HPDE6-E6E7 (cell line): ENCODE results near the gene MAP2K3.
"Not testable (repeated sequence)": the region's sequence is repeated elsewhere in the genome, so short reads cannot be mapped to it uniquely, and the experiment has no call there.

Experiments
- DNase-seq: peaks from one replicate; pipeline ENCODE4 v3.0.0; 2011; ENCODE audit warnings: missing footprints; ENCODE audit errors: extremely low spot score

Gene MAP2K3

DNA sequence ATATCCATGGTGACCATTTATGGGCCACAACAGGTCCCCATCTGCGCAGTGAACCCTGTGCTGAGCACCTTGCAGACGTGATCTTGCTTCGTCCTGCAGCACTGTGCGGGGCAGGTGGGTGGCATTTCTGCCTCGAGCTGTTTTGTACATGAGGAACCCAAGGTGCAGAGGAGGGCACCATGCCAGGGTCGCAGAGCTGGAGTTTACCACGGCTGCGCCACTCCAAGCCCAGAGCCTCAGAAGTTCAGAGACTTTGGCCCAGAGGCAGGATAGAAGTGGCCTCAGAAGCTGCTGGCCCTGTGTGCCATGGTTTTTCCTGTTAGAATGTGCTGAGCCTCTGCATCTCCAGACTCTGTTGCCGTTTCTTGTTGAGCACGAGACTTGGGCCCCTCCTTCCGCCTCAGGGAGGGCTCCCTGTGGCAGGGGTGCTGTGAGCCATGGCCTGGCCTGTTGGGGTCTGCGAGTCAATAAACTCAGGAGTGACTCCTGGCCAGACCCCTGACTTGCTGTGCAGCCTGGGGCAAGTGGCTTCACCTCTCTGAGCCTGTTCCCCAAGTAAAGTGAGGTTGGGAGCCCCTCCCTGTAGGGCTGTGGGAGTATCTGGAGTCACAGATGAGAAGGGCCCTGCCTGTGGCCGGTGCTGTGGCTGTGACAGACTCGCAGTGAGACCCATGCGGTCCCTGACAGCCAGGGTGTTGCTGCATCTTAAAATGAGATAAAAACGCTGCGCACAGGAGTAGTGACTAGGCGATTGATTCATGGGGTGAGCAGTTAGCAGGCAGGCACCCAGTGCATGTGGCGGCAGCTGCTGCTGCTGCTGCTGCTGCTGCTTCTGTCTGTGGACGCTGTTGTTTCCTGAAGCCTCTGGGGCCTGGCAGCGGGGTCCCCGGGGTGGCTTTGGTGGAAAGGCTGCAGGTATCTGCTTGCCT is 11.8 kb downstream of the MAP2K3 start:
- no peak for DNase-seq

DNA sequence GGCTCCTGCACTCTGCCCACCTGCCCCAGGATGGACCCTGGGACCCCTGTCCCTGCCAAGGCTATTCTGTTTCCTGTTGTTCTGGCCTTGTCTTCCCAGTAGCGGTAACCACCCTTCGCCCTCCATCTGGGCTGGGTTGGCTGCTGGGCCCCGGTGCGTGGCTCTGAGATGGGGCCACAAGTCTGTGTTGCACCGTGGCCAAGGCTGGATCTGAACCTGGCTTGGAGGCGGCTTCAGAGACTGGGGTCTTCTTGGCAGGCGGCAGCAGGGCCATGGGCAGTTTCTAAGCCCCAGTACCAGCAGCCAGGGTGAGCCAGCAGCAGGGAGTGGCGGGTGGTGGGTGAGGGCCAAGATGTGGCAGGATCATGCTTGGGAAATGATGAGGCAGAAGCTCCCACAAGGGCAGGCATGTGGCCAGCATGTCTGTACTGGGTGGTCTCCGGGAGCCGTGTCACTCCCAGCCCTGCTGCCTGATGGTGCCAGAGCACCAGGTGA is 12.6 kb downstream of the MAP2K3 start:
- DNase-seq = no peak

DNA sequence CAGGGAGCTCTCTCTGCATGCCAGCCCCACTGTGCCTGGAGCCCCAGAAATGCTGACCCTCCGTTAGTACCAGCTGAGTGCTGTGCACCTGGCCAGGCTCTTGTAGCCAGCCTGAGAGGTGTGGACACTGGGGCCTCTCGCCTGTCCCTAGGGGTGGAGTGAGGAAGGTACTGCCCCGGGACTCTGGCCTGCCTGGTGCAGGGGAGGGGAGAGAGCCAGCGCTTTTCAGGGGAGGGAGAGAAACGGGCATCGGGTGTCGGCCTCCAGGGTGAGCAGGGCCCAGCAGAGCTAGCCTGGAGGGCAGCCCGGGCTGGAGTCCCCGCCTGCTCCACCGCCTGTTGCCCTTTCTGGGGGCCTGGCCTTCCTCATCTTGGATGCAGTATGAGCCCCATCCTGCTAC is 13.1 kb downstream of the MAP2K3 start:
- no peak for DNase-seq

DNA sequence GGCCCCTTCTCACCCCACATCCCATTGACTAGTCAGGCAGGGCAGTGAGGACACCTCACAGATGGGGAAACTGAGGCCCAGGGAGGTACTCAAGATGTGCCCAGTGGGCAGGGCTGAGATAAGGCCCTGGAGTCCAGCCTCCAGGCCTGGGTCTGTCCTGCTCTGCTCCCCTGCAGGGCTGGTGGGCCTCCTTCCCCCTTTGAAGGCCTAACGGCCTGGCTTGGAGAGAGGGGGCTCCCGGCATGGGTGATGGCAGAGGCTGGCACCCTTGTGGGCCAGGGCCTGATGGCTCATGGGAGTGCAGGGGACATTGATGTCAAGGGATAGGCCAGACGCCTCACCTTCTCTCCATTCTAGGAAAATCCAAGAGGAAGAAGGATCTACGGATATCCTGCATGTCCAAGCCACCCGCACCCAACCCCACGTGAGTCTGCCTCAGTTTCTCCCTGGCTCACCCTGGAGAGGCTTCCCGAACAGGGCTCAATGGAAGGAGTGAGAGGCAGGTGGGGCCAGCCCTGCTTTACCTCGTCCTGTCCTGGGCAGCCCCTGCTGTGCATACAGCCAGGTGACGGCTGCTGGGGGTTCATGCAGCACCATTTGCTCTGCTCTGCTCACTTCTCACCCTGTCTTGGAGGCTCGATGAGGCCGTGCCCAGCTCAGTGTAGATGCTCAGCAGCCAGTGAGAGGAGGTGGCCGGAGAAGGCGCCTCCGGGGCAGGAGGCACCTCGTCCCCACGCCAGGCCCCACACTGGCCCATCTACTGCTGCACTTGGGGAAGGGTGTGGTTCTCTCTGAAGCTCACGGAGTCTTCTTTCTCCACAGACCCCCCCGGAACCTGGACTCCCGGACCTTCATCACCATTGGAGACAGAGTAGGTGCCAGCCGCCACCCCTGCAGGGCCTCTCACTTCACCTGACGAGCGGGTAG is 13.8 kb downstream of the MAP2K3 start:
- DNase-seq = no peak

DNA sequence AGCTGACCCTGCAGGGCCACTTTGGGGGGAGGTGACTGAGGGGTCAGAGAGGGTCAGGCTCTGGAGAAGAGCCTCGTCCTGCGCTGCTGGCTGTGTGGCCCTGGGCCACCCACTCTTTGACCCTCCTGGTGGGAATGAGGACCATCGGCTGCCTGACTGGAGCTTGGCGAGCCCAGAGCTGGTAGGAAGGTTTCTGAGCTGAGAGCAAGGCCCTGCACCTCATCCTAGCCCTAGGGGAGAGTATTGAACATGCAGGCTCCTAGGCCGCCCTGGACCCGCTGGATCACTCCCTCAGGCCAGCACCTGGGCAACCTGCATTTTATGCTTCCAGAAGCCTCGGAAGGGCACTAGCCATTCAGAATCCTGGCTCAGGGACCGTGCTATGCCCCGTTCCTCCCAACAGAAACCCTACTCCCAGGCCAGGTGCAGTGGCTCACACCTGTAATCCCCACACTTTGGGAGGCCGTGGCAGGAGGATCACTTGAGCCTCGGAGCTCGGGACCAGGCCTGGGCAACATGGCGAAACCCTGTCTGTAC is 14.5 kb downstream of the MAP2K3 start:
- no peak for DNase-seq

DNA sequence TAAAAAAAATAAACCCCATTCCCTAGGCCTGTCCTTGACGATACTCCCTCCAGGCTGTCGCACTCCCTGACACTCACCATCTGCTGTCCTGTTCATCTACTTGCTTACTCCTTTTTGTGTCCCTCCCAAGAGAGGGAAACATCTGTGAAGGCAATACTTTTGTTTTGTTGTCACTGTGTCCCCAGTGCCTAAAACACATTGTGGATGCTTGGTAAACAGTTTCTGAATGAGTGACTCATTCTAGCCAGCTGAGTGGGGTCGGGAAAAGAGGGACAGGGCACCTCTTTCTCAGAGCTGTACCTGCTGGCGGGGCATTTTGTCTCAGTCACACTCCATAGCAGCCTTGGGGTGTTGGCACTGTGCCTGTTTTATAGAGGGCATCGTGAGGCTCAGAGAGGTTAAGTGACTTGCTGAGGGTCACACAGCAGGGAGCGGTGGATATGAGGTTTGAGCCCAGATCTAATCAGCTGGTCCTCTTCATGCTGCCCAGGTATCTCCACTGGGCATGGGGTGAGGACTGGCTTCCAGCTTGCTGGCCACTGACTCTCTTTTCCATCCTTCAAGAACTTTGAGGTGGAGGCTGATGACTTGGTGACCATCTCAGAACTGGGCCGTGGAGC is 15.6 kb downstream of the MAP2K3 start:
- DNase-seq = no peak

DNA sequence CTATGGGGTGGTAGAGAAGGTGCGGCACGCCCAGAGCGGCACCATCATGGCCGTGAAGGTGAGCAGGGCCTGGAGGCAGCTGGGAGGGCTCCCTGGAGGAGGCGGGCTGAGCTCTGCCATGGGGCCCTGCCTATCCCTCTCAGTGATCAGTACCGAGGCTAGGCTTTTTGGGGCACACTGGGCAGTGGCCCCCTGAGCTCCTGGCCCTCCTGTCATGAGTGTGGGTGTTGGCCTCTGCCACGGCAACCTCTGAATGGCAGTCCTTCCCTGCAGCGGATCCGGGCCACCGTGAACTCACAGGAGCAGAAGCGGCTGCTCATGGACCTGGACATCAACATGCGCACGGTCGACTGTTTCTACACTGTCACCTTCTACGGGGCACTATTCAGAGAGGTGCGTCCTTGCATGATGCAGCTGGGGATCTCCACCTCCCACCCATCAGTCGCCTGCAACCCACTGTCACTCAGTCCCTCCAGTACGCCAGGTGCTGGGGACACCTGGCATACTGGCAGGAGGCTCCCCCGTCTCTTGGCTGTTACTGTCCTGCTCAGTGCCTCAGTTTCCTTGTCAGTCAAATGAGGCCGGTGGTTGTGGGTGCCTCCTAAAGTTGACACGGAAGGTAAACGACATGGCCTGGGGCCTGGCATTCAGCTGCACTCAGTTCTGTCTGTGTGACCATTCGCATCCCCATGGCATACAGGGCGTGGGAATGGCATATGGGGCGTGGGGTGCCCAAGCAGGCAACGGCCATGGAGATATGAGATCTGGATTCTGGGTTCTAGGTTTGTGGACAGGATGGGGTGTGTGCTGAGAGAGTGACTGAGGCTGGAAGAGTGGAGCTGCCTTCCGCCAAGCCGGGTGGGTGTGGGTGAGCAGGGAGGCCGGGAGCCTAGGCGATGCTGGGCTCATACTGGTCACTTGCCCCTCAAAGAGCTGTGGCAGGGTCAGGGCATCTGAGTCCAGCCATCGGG is 16.4 kb downstream of the MAP2K3 start:
- no peak for DNase-seq

DNA sequence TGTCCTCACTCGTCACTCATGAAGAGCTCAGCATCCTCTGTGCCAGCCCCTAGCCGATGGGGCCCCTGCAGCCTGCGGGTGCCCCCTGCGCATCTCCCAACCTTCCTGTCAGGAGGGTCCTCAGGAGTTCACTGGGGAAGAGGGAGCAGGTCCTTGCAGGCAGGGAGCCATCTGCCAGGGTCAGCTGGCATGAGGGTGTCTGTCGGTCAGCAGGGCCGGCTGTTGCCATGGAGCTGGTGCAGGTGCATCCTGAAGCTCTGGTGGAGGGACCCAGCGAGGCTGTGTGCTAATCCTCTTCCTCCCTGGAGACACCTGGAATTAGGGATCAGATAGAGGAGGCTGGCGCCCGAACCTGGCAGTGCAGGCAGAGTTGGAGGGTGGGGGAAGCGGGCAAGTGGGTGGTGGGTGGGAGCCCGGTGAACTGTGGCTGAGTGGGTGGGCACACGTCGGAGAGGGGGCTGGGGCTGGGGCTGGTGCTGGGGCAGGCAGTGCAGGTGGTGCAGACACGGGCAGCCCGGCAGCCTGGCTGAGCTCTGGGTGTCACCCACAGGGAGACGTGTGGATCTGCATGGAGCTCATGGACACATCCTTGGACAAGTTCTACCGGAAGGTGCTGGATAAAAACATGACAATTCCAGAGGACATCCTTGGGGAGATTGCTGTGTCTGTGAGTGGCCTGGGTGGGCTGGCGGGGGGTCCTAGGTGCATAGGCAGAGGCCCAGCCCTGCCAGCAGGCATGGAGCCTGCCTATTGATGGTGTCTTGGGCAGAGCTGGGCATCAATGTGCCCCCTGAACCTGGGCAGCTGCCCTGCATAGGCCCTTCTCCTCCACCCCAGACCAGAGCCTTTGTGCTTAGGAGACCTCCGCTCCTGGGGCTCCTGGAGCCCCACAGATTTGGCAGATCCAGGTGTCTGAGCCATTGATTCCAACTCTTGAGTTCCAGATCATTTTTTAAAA is 17.4 kb downstream of the MAP2K3 start:
- no peak for DNase-seq

DNA sequence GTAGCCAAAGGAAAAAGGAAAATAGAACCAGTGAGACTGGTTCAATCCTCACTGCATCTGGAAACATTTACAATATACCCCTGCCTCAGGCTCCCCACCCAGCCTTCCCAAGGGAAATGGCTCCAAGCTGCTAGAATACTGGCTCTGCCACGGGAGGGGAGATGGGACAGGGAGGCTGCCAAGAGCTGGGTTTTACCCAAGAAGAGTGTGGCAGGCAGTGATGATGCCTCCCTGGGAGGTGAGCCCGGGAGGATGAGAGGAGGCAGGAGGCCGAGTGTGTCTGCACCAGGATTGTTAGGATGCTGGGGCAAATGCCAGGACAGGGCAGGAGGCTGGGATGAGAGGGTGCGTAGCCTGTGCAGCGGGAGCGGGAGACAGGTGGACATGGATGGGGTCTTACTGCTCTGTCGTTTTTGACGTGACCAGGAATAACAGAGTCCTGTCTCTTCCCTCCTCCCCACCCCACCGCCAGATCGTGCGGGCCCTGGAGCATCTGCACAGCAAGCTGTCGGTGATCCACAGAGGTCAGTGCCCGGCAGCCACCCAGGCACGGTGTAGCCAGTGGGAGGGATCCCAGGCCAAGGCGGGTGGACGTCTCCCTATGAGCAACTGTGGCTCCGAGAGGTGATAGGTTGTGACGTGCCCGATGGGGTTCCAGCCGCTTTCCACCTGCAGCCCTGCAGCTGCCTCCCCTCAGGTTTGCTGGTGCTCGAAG is 18.4 kb downstream of the MAP2K3 start:
- DNase-seq = no peak

DNA sequence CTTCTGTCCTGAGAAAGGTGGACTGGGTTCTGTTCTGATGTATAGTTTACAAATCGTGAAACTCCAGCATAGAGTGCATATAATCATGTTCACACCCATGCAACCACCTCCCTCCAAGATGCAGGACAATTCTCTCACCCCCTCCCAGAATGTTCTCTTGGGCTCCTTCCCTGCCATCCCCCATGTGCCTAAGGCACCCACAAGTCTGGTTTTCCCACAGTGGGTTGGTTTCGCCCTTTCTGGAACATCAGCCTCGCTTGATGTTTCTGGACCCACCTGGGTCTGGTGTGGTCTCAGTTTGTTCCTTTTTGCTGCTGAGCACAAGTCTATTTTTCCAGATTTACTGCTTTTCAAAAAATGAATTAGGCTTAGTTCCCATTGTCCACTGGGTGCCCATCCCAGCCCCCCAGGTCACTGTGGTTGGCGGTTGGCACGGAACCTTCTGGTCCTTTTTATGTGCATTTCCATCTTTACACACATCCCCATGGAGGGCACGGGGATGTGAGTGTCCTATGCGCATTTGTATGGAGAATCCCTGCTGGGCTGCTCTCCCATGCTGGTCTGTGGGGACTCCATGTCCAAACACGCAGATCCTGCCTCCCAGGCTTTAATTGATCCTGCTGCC is 19.0 kb downstream of the MAP2K3 start:
- no peak for DNase-seq

DNA sequence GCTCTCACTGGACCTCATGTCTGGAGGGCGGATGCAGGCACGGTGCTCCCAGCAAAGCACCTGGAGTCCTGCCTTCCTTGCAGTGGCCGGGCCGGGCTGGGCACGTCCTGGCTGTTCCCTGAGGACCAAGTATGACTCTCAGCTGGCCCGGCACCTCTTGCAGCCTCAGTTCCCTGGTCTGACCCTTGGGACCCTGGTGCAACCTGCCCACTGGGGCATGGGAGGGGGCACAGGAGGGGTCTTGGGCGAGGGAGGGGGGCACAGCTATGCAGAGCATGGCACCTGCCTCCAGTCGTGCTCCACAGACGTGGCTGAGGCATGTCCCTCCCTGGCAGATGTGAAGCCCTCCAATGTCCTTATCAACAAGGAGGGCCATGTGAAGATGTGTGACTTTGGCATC is 19.6 kb downstream of the MAP2K3 start:
- DNase-seq = no peak

DNA sequence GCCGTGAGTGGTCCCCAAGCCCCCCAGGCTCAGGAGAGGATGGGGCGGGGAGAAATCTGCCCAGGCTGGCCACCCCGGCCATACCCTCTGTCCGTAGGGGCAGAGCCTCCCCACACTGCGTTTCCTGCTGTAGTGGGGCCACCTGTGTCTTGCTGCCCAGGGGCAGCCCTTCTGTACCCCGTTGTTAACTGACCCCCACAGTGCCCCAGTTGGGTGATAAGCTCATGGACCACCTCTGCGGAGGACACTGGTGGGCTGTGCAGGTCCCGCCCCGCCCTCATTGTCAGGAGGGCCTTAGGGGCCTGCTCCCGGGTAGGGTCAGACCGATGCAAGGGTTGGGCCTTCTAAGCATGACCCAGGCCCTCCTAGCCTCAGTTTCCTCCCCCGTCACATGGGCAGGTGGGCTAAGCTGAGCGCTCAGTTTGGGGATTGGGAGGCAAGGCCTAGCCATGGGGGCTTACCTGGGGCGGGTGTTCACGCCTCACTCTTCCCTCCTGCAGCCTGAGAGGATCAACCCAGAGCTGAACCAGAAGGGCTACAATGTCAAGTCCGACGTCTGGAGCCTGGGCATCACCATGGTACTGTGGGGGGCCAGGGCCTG is 20.1 kb downstream of the MAP2K3 start:
- not testable (repeated sequence) for DNase-seq

DNA sequence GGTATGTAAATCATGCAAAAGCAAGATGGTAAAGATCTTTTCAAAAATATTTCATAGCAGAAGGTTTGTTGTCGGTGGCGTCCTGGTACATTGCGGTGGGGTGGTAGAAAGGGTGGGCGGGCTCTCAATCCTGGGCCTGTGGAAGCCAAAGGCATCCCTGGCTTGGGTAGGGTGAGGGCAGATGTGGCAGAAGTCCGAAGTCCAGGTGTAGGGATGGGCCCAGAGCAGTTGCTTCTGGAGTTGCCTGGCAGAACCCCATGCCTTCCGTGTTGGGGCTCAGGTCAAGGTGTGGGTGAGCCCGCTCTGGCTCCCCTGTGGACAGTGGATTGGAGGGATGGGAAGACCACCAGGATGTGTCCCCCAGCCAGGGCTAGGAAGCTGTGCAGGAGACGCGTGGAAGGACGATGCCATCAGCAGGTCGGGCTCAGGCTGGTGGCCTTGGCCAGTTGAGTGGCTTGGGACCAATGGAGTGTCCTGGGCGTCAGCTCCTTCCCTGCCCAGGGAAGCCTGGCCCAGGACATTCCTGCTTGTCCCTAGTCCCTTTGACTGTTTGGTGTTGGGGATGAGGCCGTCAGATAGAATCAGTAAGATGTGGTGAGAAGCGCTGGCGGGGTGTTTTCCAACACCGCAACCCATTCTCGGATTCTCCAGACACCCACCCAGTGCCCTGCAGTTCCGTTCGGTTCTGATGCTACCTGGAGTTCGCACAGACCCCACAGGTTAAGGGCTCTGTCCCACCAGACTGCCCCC is 21.1 kb downstream of the MAP2K3 start:
- not testable (repeated sequence) for DNase-seq

DNA sequence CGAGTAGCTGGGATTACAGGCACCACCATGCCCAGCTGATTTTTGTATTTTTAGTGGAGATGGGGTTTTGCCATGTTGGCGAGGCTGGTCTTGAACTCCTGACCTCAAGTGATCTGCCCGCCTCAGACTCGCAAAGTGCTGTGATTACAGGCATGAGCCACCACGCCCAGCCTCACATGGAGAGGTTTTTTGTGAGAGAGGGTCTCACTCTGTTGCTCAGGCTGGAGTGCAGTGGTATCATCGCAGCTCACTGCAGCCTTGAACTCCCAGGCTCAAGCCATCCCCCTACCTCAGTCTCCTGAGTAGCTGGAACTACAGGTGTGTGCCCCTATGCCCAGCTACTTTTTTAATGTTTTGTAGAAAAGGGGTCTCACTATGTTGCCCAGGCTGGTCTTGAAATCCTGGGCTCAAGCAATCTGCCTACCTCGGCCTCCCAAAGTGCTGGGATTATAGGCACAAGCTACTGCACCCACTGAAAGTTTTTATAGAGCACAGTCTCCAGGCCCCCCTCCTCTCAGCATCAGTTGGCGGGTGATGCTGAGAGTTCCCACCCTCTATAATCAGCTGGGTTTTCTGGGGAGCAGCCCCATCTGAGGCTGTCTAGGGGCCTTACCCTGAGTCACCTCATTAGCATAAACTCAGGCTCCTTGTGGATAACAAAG is 22.2 kb downstream of the MAP2K3 start:
- not testable (repeated sequence) for DNase-seq

DNA sequence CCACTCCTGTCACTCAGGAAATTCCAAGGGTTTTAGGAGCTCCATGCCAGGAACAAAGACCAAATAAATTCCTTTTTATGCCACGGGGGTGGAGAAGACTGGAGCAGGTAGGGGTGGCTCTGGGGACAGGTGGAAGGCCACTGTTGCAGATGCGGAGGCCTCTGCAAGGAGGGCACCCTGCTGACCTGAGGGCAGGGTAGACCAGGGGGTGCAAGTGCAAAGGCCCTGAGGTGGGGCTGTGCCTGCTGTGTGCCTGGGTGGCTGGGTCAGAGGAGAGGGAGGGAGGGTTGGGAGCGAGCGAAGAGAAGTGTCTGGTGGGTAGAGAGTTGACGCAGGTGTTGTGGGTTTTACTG is 22.7 kb downstream of the MAP2K3 start:
- DNase-seq = not testable (repeated sequence)

DNA sequence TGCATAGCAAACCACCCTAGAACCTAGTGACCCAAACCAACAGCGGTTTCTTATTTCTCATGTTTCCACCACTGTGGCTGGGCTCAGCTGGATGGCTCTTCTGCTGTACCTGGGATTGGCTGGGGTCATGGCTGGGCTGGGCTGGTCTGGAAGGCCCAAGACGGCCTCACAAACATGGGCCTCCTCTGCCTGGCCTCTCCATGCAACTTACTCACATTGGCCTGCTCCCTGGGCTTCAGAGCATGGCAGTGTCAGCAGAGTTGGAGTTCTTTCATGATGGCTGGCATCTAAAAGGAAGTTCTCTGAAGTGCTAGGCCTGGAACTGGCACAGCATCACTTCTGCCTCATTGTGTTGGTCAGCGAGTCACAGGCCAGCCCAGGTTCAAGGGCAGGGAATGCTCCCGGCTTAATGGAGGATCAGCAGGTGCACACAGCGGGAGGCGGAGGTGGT is 24.4 kb downstream of the MAP2K3 start:
- DNase-seq = not testable (repeated sequence)
